Suppressor macrophage treated with lipopolysaccharide for 1 hour (primary cell): Measurements from ENCODE around the gene GZF1.
A peak's percentile ranks its signal among the peaks of the same experiment; 100 is the strongest.

ENCODE experiments used
- DNase-seq, 3 donors: peaks; one replicate each; pipeline ENCODE4 v3.0.0-alpha.2; 2020 to 2022

Gene GZF1

GRCh38 chr20:23370274-23370673 lies 8.3 kb downstream of the GZF1 start:
- DNase-seq = no peak

GRCh38 chr20:23370873-23371272 lies 8.9 kb downstream of the GZF1 start:
- DNase-seq = no peak

- peak; percentile 28 to 76 (median 69) for DNase-seq
These were observed 9.5 kb downstream of the GZF1 start for GRCh38 chr20:23371496-23371895.

GRCh38 chr20:23374441-23374840 lies 12.5 kb downstream of the GZF1 start:
- no peak for DNase-seq

- no peak for DNase-seq
These were observed 13.8 kb downstream of the GZF1 start for GRCh38 chr20:23375827-23376226.

GRCh38 chr20:23379772-23380171 lies 17.8 kb downstream of the GZF1 start:
- no peak for DNase-seq

- DNase-seq = no peak
These were observed 19.9 kb downstream of the GZF1 start for GRCh38 chr20:23381876-23382275.

- DNase-seq = no peak
These were observed 24.5 kb downstream of the GZF1 start for GRCh38 chr20:23386304-23387117.

GRCh38 chr20:23387118-23387443 lies 25.1 kb downstream of the GZF1 start:
- no peak for DNase-seq

GRCh38 chr20:23390091-23390774 lies 28.3 kb downstream of the GZF1 start:
- no peak for DNase-seq

- DNase-seq = no peak
These were observed 29.8 kb downstream of the GZF1 start for GRCh38 chr20:23391707-23392310.

GRCh38 chr20:23393996-23394775 lies 32.2 kb downstream of the GZF1 start:
- DNase-seq = no peak

GRCh38 chr20:23396950-23397627 lies 35.1 kb downstream of the GZF1 start:
- DNase-seq = no peak

- DNase-seq = peak; percentile 66 to 77 (median 77)
These were observed 36.0 kb downstream of the GZF1 start for GRCh38 chr20:23397961-23398360.

- DNase-seq = peak; percentile 15 to 30 (median 16)
These were observed 37.7 kb downstream of the GZF1 start for GRCh38 chr20:23399568-23400241.

GRCh38 chr20:23401051-23401450 lies 39.1 kb downstream of the GZF1 start:
- no peak for DNase-seq

- no peak for DNase-seq
These were observed 41.8 kb downstream of the GZF1 start for GRCh38 chr20:23403751-23404150.

- DNase-seq = no peak
These were observed 42.2 kb downstream of the GZF1 start for GRCh38 chr20:23404196-23404595.

- DNase-seq = no peak
These were observed 44.9 kb downstream of the GZF1 start for GRCh38 chr20:23406880-23407279.

GRCh38 chr20:23407781-23408464 lies 45.9 kb downstream of the GZF1 start:
- peak; percentile 58 to 76 (median 71) for DNase-seq

- no peak for DNase-seq
These were observed 47.0 kb downstream of the GZF1 start for GRCh38 chr20:23408957-23409356.
